Measurements from ENCODE around the gene NELFA. TPM values are rescaled to one million over a fixed set of nuclear protein-coding genes. Genes with fewer than 3 reads are reported as not detected.

NELFA gene
- total RNA-seq, 1 donor from 2014 or later: 32.5 TPM

GRCh38 chr4:2043396-2044118 lies 34.8 kb upstream of the NELFA start:
- H3K27ac Mint-ChIP-seq (ENCODE audit: unreplicated experiment): no peak overlapping the region
- H3K4me3 Mint-ChIP-seq (ENCODE audit: unreplicated experiment): peak overlapping the region; percentile 71

GRCh38 chr4:2042947-2043395 lies 34.2 kb upstream of the NELFA start:
- Mint-ChIP-seq H3K9me3 (ENCODE audit: unreplicated experiment) (no peaks in the 10 kb centered on the region), H3K27me3 (ENCODE audit: unreplicated experiment) (peaks cover 17% of the 10 kb centered on the region), H3K36me3 (ENCODE audit: unreplicated experiment) (no peaks in the 10 kb centered on the region), H3K4me1 (ENCODE audit: unreplicated experiment) (peaks cover 5% of the 10 kb centered on the region), H3K4me3 (ENCODE audit: unreplicated experiment) (peak overlapping the region; percentile 71), H3K27ac (ENCODE audit: unreplicated experiment) (no peak overlapping the region)
- TF ChIP-seq CTCF (IDR thresholded peaks at IDR 0.05): no peak
- no peak for DNase-seq (ENCODE audit: extremely low spot score, unreplicated experiment)

More at GRCh38 chr4:2043396-2044118, 34.8 kb upstream of the NELFA start:
- Mint-ChIP-seq H3K4me1 (ENCODE audit: unreplicated experiment) (peaks cover 5% of the 10 kb centered on the region), H3K9me3 (ENCODE audit: unreplicated experiment) (no peaks in the 10 kb centered on the region), H3K36me3 (ENCODE audit: unreplicated experiment) (no peaks in the 10 kb centered on the region), H3K27me3 (ENCODE audit: unreplicated experiment) (peaks cover 14% of the 10 kb centered on the region)
- no peak for TF ChIP-seq CTCF (IDR thresholded peaks at IDR 0.05)
- no peak for DNase-seq (ENCODE audit: extremely low spot score, unreplicated experiment)

- Mint-ChIP-seq H3K27ac (ENCODE audit: unreplicated experiment) (no peak overlapping the region), H3K27me3 (ENCODE audit: unreplicated experiment) (peaks cover 17% of the 10 kb centered on the region)
These were observed 33.6 kb upstream of the NELFA start for GRCh38 chr4:2042204-2042946.

GRCh38 chr4:2041239-2042130 lies 32.7 kb upstream of the NELFA start:
- Mint-ChIP-seq H3K4me1 (ENCODE audit: unreplicated experiment) (peaks cover 5% of the 10 kb centered on the region), H3K27ac (ENCODE audit: unreplicated experiment) (no peak overlapping the region), H3K4me3 (ENCODE audit: unreplicated experiment) (peak overlapping the region; percentile 77), H3K9me3 (ENCODE audit: unreplicated experiment) (no peaks in the 10 kb centered on the region), H3K36me3 (ENCODE audit: unreplicated experiment) (no peaks in the 10 kb centered on the region), H3K27me3 (ENCODE audit: unreplicated experiment) (peaks cover 24% of the 10 kb centered on the region)
- peak; percentile 93 for DNase-seq (ENCODE audit: extremely low spot score, unreplicated experiment)
- no peak for TF ChIP-seq CTCF (IDR thresholded peaks at IDR 0.05)

More at GRCh38 chr4:2042204-2042946, 33.6 kb upstream of the NELFA start:
- peak overlapping the region; percentile 71 for H3K4me3 Mint-ChIP-seq (ENCODE audit: unreplicated experiment)
- H3K9me3 Mint-ChIP-seq (ENCODE audit: unreplicated experiment): no peaks in the 10 kb centered on the region
- no peak for DNase-seq (ENCODE audit: extremely low spot score, unreplicated experiment)
- peaks cover 5% of the 10 kb centered on the region for H3K4me1 Mint-ChIP-seq (ENCODE audit: unreplicated experiment)
- TF ChIP-seq CTCF (IDR thresholded peaks at IDR 0.05): no peak
- no peaks in the 10 kb centered on the region for H3K36me3 Mint-ChIP-seq (ENCODE audit: unreplicated experiment)
